Brain microvascular endothelial cell (primary cell): ENCODE measurements around the gene SF3B3.
"Not testable (repeated sequence)": the region's sequence is repeated elsewhere in the genome, so short reads cannot be mapped to it uniquely, and the experiment has no call there.

Experiments
- DNase-seq: peaks from one replicate; pipeline ENCODE4 v3.0.0-alpha.2; 2020
- H3K27ac ChIP-seq: fragments of 250-450 bp; sonication (Bioruptor Pico); 2 replicates; pipeline ENCODE4 v1.5.1; 2020; ENCODE audit warnings: mild to moderate bottlenecking, moderate library complexity
- H3K27me3 ChIP-seq: fragments of 250-450 bp; sonication (Bioruptor Pico); replicated peaks from 2 replicates; pipeline ENCODE4 v1.5.1; 2020; ENCODE audit warnings: mild to moderate bottlenecking
- H3K36me3 ChIP-seq: fragments of 250-450 bp; sonication (Bioruptor Pico); replicated peaks from 2 replicates; pipeline ENCODE4 v1.5.1; 2020; ENCODE audit warnings: mild to moderate bottlenecking
- H3K4me3 ChIP-seq: 2 replicates; pipeline ENCODE4 v1.5.1; 2011; ENCODE audit warnings: low read depth, mild to moderate bottlenecking, control low read depth, low read length, moderate library complexity
- CTCF ChIP-seq: IDR thresholded peaks from 2 replicates; pipeline ENCODE4 v1.5.1; 2011; ENCODE audit warnings: low read depth, mild to moderate bottlenecking, moderate library complexity, low read length, control low read depth, inconsistent platforms; ENCODE audit errors: missing control alignments
- in situ Hi-C: cut with HindIII; loops from 2 replicates; pipeline ENCODE4 v1.10.0; 2017; ENCODE audit warnings: low sequenced_read_pairs, low pct_ligation_motif_present

SF3B3 gene

GRCh38 chr16:70527315-70527996 lies 3.8 kb downstream of the SF3B3 start:
- in situ Hi-C loops = no loop called here
- H3K27ac ChIP-seq = no peak overlapping the region

DNA sequence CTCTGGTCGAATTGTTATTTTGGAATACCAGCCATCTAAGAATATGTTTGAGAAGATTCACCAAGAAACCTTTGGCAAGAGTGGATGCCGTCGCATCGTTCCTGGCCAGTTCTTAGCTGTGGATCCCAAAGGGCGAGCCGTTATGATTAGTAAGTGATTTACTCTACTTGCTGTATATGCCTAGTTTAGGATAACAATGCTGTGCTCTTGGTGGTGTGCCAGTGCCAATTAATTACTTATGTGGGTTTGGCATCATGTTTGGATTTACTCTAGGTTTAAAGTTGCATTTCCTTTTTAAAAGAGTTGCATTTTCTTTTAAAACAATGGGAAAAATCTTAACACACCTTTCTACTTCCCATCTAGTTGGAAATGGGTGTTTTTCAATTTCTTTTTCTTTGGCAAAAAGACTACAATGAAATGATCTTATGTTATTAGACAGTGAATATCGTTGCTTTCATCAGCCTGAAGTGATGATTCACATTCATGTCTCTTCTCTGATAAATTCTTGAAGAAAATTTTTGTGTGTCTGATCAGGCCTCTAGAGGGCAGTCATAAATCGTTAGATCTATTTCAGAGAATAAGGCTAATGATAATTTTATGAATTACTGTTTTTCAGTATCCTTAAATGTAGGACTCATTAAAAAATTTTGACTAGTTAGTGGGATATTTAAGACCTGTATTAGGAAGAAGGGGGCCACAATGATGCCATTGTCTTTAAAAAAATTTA lies 5.6 kb downstream of the SF3B3 start:
- peak; percentile 51 for DNase-seq
- H3K4me3 ChIP-seq = no peak overlapping the region
- H3K36me3 ChIP-seq = peaks cover 48% of the 10 kb centered on the region
- no peak overlapping the region for H3K27ac ChIP-seq
- H3K27me3 ChIP-seq = no peaks in the 10 kb centered on the region
- peak; percentile 44 for TF ChIP-seq CTCF
- in situ Hi-C loops = no loop called here

More at GRCh38 chr16:70527315-70527996, 3.8 kb downstream of the SF3B3 start:
- Histone ChIP-seq H3K36me3 (peaks cover 35% of the 10 kb centered on the region), H3K4me3 (no peak overlapping the region), H3K27me3 (no peaks in the 10 kb centered on the region)
- no peak for DNase-seq
- TF ChIP-seq CTCF = no peak

DNA sequence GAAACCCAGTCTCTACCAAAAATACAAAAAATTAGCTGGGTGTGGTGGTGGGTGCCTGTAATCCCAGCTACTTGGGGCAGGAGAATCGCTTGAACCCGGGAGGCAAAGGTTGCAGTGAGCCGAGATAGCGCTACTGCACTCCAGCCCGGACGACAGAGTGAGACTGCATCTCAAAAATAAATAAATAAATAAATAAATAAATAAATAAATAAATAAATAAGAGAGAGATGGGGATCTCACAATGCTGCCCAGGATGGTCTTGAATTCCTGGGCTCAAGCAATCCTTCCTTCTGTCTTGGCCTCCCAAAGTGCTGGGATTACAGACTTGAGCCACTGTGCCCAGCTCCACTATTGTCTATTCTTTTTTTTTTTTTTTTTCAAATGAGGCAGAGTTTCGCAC lies 6.3 kb downstream of the SF3B3 start:
- not testable (repeated sequence) for H3K4me3 ChIP-seq, H3K27ac ChIP-seq, DNase-seq, H3K27me3 ChIP-seq
- H3K36me3 ChIP-seq = peaks cover 55% of the 10 kb centered on the region
- in situ Hi-C loops = loop anchor here (5.0 kb wide), 1 partner anchor 37 kb away; no protein-coding TSS in a partner anchor

DNA sequence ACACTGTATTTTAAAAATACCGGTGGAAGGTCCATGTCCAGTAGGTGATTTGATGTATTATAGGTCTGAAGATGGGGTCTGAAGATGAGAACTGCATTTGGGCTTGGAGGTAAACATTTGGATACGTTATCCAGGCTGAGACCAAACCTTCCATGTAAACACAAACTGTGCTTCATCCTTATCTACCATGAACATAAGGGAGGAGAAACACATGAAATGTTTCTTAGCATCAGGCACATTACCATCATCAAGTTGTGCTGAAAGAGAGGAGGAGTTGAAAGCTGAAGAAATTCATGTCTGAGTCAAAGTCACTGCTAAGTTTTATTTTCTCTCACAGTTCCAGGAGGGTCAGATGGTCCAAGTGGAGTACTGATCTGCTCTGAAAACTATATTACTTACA lies 11.4 kb downstream of the SF3B3 start:
- no peak for DNase-seq
- Histone ChIP-seq H3K27ac (no peak overlapping the region), H3K36me3 (peaks cover 85% of the 10 kb centered on the region), H3K4me3 (no peak overlapping the region), H3K27me3 (no peaks in the 10 kb centered on the region)
- no peak for TF ChIP-seq CTCF
- in situ Hi-C loops = loop anchor here (5.0 kb wide), 1 partner anchor 32 kb away; no protein-coding TSS in a partner anchor

- in situ Hi-C loops = no loop called here
- peaks cover 95% of the 10 kb centered on the region for H3K36me3 ChIP-seq
- no peak overlapping the region for H3K27ac ChIP-seq
- no peaks in the 10 kb centered on the region for H3K27me3 ChIP-seq
- H3K4me3 ChIP-seq = no peak overlapping the region
- no peak for DNase-seq
- no peak for TF ChIP-seq CTCF
Measured at GRCh38 chr16:70540994-70541393, 17.4 kb downstream of the SF3B3 start.

- Histone ChIP-seq H3K27ac (no peak overlapping the region), H3K4me3 (no peak overlapping the region), H3K36me3 (peaks cover 89% of the 10 kb centered on the region), H3K27me3 (no peaks in the 10 kb centered on the region)
- TF ChIP-seq CTCF = no peak
- in situ Hi-C loops = no loop called here
- no peak for DNase-seq
Measured at GRCh38 chr16:70544548-70544947, 20.9 kb downstream of the SF3B3 start.
